ENCODE measurements around the gene NOTCH1. TPM values are rescaled to one million over a fixed set of nuclear protein-coding genes. Genes with fewer than 3 reads are reported as not detected.

NOTCH1 gene
- total and polyA plus RNA-seq, 2 experiments from 2014 or later: 7.1 to 20.9 TPM

DNA sequence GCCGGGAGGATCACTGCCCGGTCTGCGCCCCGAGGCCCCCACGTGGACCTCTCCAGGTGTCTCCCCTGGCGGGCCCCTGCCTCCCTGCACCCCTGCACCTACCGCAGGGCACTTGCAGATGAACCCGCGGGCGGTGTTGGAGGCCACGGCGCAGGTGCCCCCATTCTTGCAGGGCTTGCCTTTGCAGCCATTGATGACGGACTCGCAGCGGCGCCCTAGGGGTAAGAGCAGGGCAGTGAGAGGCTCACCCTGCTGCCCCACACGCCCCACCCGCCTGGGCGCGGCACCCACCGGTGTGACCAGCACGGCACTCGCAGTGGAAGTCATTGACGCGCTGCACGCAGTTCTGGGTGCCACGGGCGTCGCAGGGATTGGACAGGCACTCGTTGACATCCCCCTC, 39.4 kb downstream of the NOTCH1 start:
- no peaks in the 10 kb centered on the region for H3K27me3 ChIP-seq
- no peaks in the 10 kb centered on the region for H3K4me1 ChIP-seq (ENCODE audit: low read depth)
- no peak for DNase-seq (ENCODE audit: low read depth in 1 of 2, low spot score in 1 of 2)
- H3K9me3 ChIP-seq (ENCODE audit: low read depth): no peaks in the 10 kb centered on the region
- H3K27ac ChIP-seq: no peak overlapping the region
- TF ChIP-seq CTCF (IDR thresholded peaks at IDR 0.05; ENCODE audit: low read depth, low read length): no peak
- H3K36me3 ChIP-seq: peaks cover 13% of the 10 kb centered on the region
- H3K4me3 ChIP-seq: no peak overlapping the region

- no peak for TF ChIP-seq CTCF (IDR thresholded peaks at IDR 0.05; ENCODE audit: low read depth, low read length)
- no peak for DNase-seq (ENCODE audit: low read depth in 1 of 2, low spot score in 1 of 2)
- H3K27me3 ChIP-seq: no peaks in the 10 kb centered on the region
- H3K27ac ChIP-seq: no peak overlapping the region
- no peak overlapping the region for H3K4me3 ChIP-seq
- no peaks in the 10 kb centered on the region for H3K4me1 ChIP-seq (ENCODE audit: low read depth)
- H3K9me3 ChIP-seq (ENCODE audit: low read depth): no peaks in the 10 kb centered on the region
- H3K36me3 ChIP-seq: peaks cover 15% of the 10 kb centered on the region
These were observed 40.1 kb downstream of the NOTCH1 start for GRCh38 chr9:136505406-136506403.

- Histone ChIP-seq H3K9me3 (ENCODE audit: low read depth) (no peaks in the 10 kb centered on the region), H3K4me3 (no peak overlapping the region), H3K4me1 (ENCODE audit: low read depth) (no peaks in the 10 kb centered on the region), H3K36me3 (peaks cover 20% of the 10 kb centered on the region), H3K27ac (no peak overlapping the region), H3K27me3 (no peaks in the 10 kb centered on the region)
- TF ChIP-seq CTCF (IDR thresholded peaks at IDR 0.05; ENCODE audit: low read depth, low read length): no peak
- no peak for DNase-seq (ENCODE audit: low read depth in 1 of 2, low spot score in 1 of 2)
These were observed 41.1 kb downstream of the NOTCH1 start for GRCh38 chr9:136504512-136505348.

- no peaks in the 10 kb centered on the region for H3K4me1 ChIP-seq (ENCODE audit: low read depth)
- peaks cover 19% of the 10 kb centered on the region for H3K36me3 ChIP-seq
- no peak for TF ChIP-seq CTCF (IDR thresholded peaks at IDR 0.05; ENCODE audit: low read depth, low read length)
- no peaks in the 10 kb centered on the region for H3K27me3 ChIP-seq
- no peak overlapping the region for H3K27ac ChIP-seq
- no peak overlapping the region for H3K4me3 ChIP-seq
- H3K9me3 ChIP-seq (ENCODE audit: low read depth): no peaks in the 10 kb centered on the region
- no peak for DNase-seq (ENCODE audit: low read depth in 1 of 2, low spot score in 1 of 2)
These were observed 42.8 kb downstream of the NOTCH1 start for GRCh38 chr9:136502940-136503550.

- Histone ChIP-seq H3K36me3 (peaks cover 15% of the 10 kb centered on the region), H3K4me3 (no peak overlapping the region), H3K4me1 (ENCODE audit: low read depth) (no peaks in the 10 kb centered on the region), H3K27ac (no peak overlapping the region), H3K27me3 (no peaks in the 10 kb centered on the region), H3K9me3 (ENCODE audit: low read depth) (no peaks in the 10 kb centered on the region)
- no peak for TF ChIP-seq CTCF (IDR thresholded peaks at IDR 0.05; ENCODE audit: low read depth, low read length)
- DNase-seq (ENCODE audit: low read depth in 1 of 2, low spot score in 1 of 2): no peak
These were observed 43.7 kb downstream of the NOTCH1 start for GRCh38 chr9:136502196-136502595.
